Fibroblast of lung (primary cell): ENCODE data around the gene WDR13. TPM values are rescaled to one million over a fixed set of nuclear protein-coding genes. Genes with fewer than 3 reads are reported as not detected.

Experiments
- DNase-seq, 2 donors: peaks; one replicate each; pipeline versions ENCODE4 v3.0.0 to v3.0.0-alpha.2; 2010; ENCODE audit warnings: low read depth in 2 of 2
- H2AFZ ChIP-seq: 2 replicates; pipeline ENCODE4 v1.5.1; 2012; ENCODE audit warnings: low read length, control low read depth, inconsistent platforms
- H3K27ac ChIP-seq: 2 replicates; pipeline ENCODE4 v1.5.1; 2011; ENCODE audit warnings: low read length, control low read depth; ENCODE audit not compliant: insufficient read depth
- H3K27me3 ChIP-seq: 2 replicates; pipeline ENCODE4 v1.5.1; 2011; ENCODE audit warnings: mild to moderate bottlenecking, low read length; ENCODE audit not compliant: control insufficient read depth, insufficient read depth
- H3K36me3 ChIP-seq: 2 replicates; pipeline ENCODE4 v1.5.1; 2011; ENCODE audit warnings: low read length; ENCODE audit not compliant: control insufficient read depth, insufficient read depth
- H3K4me1 ChIP-seq: 2 replicates; pipeline ENCODE4 v1.5.1; 2011; ENCODE audit warnings: low read length; ENCODE audit not compliant: control insufficient read depth, insufficient read depth; ENCODE audit errors: extremely low read depth
- H3K4me2 ChIP-seq: 2 replicates; pipeline ENCODE4 v1.5.1; 2011; ENCODE audit warnings: low read length, control low read depth; ENCODE audit not compliant: insufficient read depth; ENCODE audit errors: extremely low read depth
- H3K4me3 ChIP-seq, 4 experiments: fragments of 200-600 bp in 1 of 4; sonication (generic) in 1 of 4; replicated peaks in 1 of 4; 2 replicates each; pipeline ENCODE4 v1.5.1; 2011 to 2016; ENCODE audit warnings: low read length in 4 of 4, low read depth in 3 of 4, mild to moderate bottlenecking in 3 of 4, control low read depth in 2 of 4, inconsistent platforms in 1 of 4, mixed read lengths in 1 of 4; ENCODE audit not compliant: insufficient read depth in 1 of 4; ENCODE audit errors: control extremely low read depth in 1 of 4
- H3K79me2 ChIP-seq: 2 replicates; pipeline ENCODE4 v1.5.1; 2012; ENCODE audit warnings: mild to moderate bottlenecking, low read length, inconsistent platforms; ENCODE audit not compliant: control insufficient read depth, insufficient read depth
- H3K9ac ChIP-seq: 2 replicates; pipeline ENCODE4 v1.5.1; 2011; ENCODE audit warnings: mild to moderate bottlenecking, low read length, control low read depth; ENCODE audit not compliant: insufficient read depth
- H3K9me3 ChIP-seq: 2 replicates; pipeline ENCODE4 v1.5.1; 2012; ENCODE audit warnings: low read depth, low read length; ENCODE audit not compliant: control insufficient read depth, insufficient read depth
- H4K20me1 ChIP-seq: 2 replicates; pipeline ENCODE4 v1.5.1; 2011; ENCODE audit warnings: low read length; ENCODE audit not compliant: control insufficient read depth, insufficient read depth; ENCODE audit errors: extremely low read depth
- EZH2 ChIP-seq: IDR thresholded peaks from 2 replicates; pipeline ENCODE4 v1.5.1; 2012; ENCODE audit warnings: low read length, control low read depth, mild to moderate bottlenecking; ENCODE audit errors: missing control alignments
- polyA plus RNA-seq, 2 donors: library from polyadenylated mRNA; depleted of rRNA in 1 of 2; stranded (reverse) in 1 of 2; unstranded in 1 of 2; fragments of >200 nt; gene quantifications; 2 replicates each; pipeline ENCODE4 v1.2.1, GENCODE V29; 2011 to 2012; ENCODE audit warnings: missing spikeins in 1 of 2
- total RNA-seq: library from RNA; depleted of rRNA; stranded (reverse); fragments of >200 nt; gene quantifications from 2 replicates; pipeline ENCODE4 v1.2.1, GENCODE V29; 2014
- TF ChIP-seq, protein P1 (sequence below), 2 donors: IDR thresholded peaks in 1 of 2; conservative IDR thresholded peaks in 1 of 2; 1 replicate in 1 of 2; 2 replicates in 1 of 2; pipeline ENCODE4 v1.5.1; 2011 to 2012; ENCODE audit warnings: low read length in 2 of 2, control low read depth in 1 of 2, inconsistent platforms in 1 of 2, low read depth in 1 of 2, mild to moderate bottlenecking in 1 of 2

Gene WDR13
- total and polyA plus RNA-seq, 2 donors (not counting 1 experiment from before 2014, with no cell fraction given): 41.2 to 99.7 TPM

DNA sequence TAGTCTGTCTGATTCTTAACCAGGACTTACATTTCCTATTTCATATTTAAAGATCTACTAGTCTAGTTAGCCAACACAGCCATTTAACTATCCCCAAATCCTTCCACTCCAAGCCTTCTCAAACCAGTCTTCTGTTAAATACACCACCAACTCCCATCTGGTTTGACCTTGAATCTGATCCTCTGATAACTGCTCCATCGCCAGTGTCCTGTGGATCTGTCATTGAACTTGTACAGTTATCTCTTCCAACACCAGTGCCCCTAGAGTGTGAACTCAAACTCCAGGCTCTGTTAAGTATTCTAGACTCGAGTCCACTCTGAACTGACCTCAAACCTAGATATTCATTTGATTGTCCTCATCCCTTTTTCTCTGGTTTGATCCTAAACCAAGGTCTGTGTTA is 14.4 kb downstream of the WDR13 start:
- Histone ChIP-seq H3K9me3 (no peaks in the 10 kb centered on the region), H3K4me2 (no peak overlapping the region), H3K36me3 (no peaks in the 10 kb centered on the region), H3K4me1 (no peaks in the 10 kb centered on the region), H3K27me3 (no peaks in the 10 kb centered on the region), H3K79me2 (no peaks in the 10 kb centered on the region), H3K27ac (no peak overlapping the region), H3K4me3 (no peak overlapping the region), H3K9ac (no peak overlapping the region), H4K20me1 (no peaks in the 10 kb centered on the region), H2AFZ (no peak overlapping the region)
- DNase-seq: no peak
- no peak for TF ChIP-seq EZH2

- no peak overlapping the region for H3K9ac ChIP-seq
- no peak overlapping the region for H2AFZ ChIP-seq
- H4K20me1 ChIP-seq: no peaks in the 10 kb centered on the region
- TF ChIP-seq, protein P1, sequence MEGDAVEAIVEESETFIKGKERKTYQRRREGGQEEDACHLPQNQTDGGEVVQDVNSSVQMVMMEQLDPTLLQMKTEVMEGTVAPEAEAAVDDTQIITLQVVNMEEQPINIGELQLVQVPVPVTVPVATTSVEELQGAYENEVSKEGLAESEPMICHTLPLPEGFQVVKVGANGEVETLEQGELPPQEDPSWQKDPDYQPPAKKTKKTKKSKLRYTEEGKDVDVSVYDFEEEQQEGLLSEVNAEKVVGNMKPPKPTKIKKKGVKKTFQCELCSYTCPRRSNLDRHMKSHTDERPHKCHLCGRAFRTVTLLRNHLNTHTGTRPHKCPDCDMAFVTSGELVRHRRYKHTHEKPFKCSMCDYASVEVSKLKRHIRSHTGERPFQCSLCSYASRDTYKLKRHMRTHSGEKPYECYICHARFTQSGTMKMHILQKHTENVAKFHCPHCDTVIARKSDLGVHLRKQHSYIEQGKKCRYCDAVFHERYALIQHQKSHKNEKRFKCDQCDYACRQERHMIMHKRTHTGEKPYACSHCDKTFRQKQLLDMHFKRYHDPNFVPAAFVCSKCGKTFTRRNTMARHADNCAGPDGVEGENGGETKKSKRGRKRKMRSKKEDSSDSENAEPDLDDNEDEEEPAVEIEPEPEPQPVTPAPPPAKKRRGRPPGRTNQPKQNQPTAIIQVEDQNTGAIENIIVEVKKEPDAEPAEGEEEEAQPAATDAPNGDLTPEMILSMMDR (conservative IDR thresholded peaks at IDR 0.05 in 1 of 2, IDR thresholded peaks at IDR 0.05 in 1 of 2; ENCODE audit: low read depth in 1 of 2, low read length in 2 of 2): no peak
- TF ChIP-seq EZH2: no peak
- no peak overlapping the region for H3K4me3 ChIP-seq
- H3K79me2 ChIP-seq: no peaks in the 10 kb centered on the region
- no peaks in the 10 kb centered on the region for H3K36me3 ChIP-seq
- H3K4me1 ChIP-seq: no peaks in the 10 kb centered on the region
- H3K27me3 ChIP-seq: no peaks in the 10 kb centered on the region
- peak in 1 of 2 donors; percentile 28 for DNase-seq
- no peak overlapping the region for H3K4me2 ChIP-seq
- H3K27ac ChIP-seq: no peak overlapping the region
- no peaks in the 10 kb centered on the region for H3K9me3 ChIP-seq
Measured at GRCh38 chrX:48613502-48614160, 16.3 kb downstream of the WDR13 start.

- TF ChIP-seq EZH2: no peak
- TF ChIP-seq, protein P1 (conservative IDR thresholded peaks at IDR 0.05 in 1 of 2, IDR thresholded peaks at IDR 0.05 in 1 of 2; ENCODE audit: low read depth in 1 of 2, low read length in 2 of 2): no peak
- H2AFZ ChIP-seq: no peak overlapping the region
- H3K36me3 ChIP-seq: no peaks in the 10 kb centered on the region
- H3K4me3 ChIP-seq: no peak overlapping the region
- H3K79me2 ChIP-seq: no peaks in the 10 kb centered on the region
- H3K27me3 ChIP-seq: no peaks in the 10 kb centered on the region
- H4K20me1 ChIP-seq: no peaks in the 10 kb centered on the region
- no peak overlapping the region for H3K4me2 ChIP-seq
- DNase-seq: peak in 1 of 2 donors; percentile 48
- no peaks in the 10 kb centered on the region for H3K4me1 ChIP-seq
- no peak overlapping the region for H3K9ac ChIP-seq
- H3K27ac ChIP-seq: no peak overlapping the region
- no peaks in the 10 kb centered on the region for H3K9me3 ChIP-seq
Measured at GRCh38 chrX:48616576-48616975, 19.3 kb downstream of the WDR13 start.
